ENCODE measurements around the gene GOLGA6L22.
"Not testable (repeated sequence)": the region's sequence is repeated elsewhere in the genome, so short reads cannot be mapped to it uniquely, and the experiment has no call there.

- TF ChIP-seq POLR2A (IDR thresholded peaks at IDR 0.05; ENCODE audit: low read length); GATA1 (IDR thresholded peaks at IDR 0.05; ENCODE audit: low read depth, low read length): not testable (repeated sequence)
These were observed 35.9 kb downstream of the GOLGA6L22 start for GRCh38 chr15:22494490-22495113.

Measured in erythroblast (primary cell).